ENCODE results near the gene AP2A2.

AP2A2 gene

GRCh38 chr11:1017269-1018005 is 91.8 kb downstream of the AP2A2 start:
- DNase-seq, result no peak

GRCh38 chr11:1018091-1018490 is 92.4 kb downstream of the AP2A2 start:
- DNase-seq, result no peak

- no peak for DNase-seq
Observed at GRCh38 chr11:1019321-1019910, 93.7 kb downstream of the AP2A2 start.

- no peak for DNase-seq
Observed at GRCh38 chr11:1020211-1020905, 94.7 kb downstream of the AP2A2 start.

- no peak for DNase-seq
Observed at GRCh38 chr11:1022411-1022810, 96.7 kb downstream of the AP2A2 start.

GRCh38 chr11:1022908-1023810 is 97.5 kb downstream of the AP2A2 start:
- no peak for DNase-seq

GRCh38 chr11:1023811-1024596 is 98.3 kb downstream of the AP2A2 start:
- DNase-seq, result no peak

- DNase-seq, result no peak
Observed at GRCh38 chr11:1024597-1025409, 99.1 kb downstream of the AP2A2 start.

GRCh38 chr11:1025410-1026162 is 99.9 kb downstream of the AP2A2 start:
- no peak for DNase-seq

GRCh38 chr11:1026163-1026450 is 100.4 kb downstream of the AP2A2 start:
- no peak for DNase-seq

GRCh38 chr11:1026641-1027482 is 101.2 kb downstream of the AP2A2 start:
- DNase-seq, result no peak

- no peak for DNase-seq
Observed at GRCh38 chr11:1027483-1028290, 102.0 kb downstream of the AP2A2 start.

GRCh38 chr11:1028291-1028540 is 102.5 kb downstream of the AP2A2 start:
- no peak for DNase-seq

GRCh38 chr11:1028616-1029015 is 102.9 kb downstream of the AP2A2 start:
- DNase-seq, result no peak

GRCh38 chr11:1029051-1029450 is 103.4 kb downstream of the AP2A2 start:
- DNase-seq, result no peak

- DNase-seq, result no peak
Observed at GRCh38 chr11:1029654-1030053, 104.0 kb downstream of the AP2A2 start.

- DNase-seq, result no peak
Observed at GRCh38 chr11:1030086-1030485, 104.4 kb downstream of the AP2A2 start.

GRCh38 chr11:1030556-1030955 is 104.9 kb downstream of the AP2A2 start:
- no peak for DNase-seq
